Mesendoderm (in vitro differentiated cells): ENCODE measurements around the gene SCAMP2.

ENCODE experiments used
- DNase-seq: peaks from one replicate; pipeline ENCODE4 v3.0.0; 2013
- H2AK5ac ChIP-seq: 2 replicates; pipeline ENCODE4 v1.6.1; 2013; ENCODE audit warnings: low read length, inconsistent platforms
- H2BK120ac ChIP-seq: 2 replicates; pipeline ENCODE4 v1.6.1; 2013; ENCODE audit warnings: low read depth, mild to moderate bottlenecking, low read length, moderate library complexity, mixed read lengths
- H2BK15ac ChIP-seq: replicated peaks from 2 replicates; pipeline ENCODE4 v1.6.1; 2013; ENCODE audit warnings: low read depth, mild to moderate bottlenecking, moderate library complexity
- H2BK5ac ChIP-seq: 2 replicates; pipeline ENCODE4 v1.6.1; 2013; ENCODE audit warnings: low read length, inconsistent platforms
- H3K18ac ChIP-seq: 2 replicates; pipeline ENCODE4 v1.6.1; 2013; ENCODE audit warnings: mild to moderate bottlenecking, low read length, mixed read lengths
- H3K23ac ChIP-seq: one replicate; pipeline ENCODE4 v1.6.1; 2013; ENCODE audit warnings: low read length
- H3K27ac ChIP-seq: 2 replicates; pipeline ENCODE4 v1.5.1; 2013; ENCODE audit warnings: low read depth, mild to moderate bottlenecking, inconsistent platforms, low read length, moderate library complexity
- H3K27me3 ChIP-seq: 2 replicates; pipeline ENCODE4 v1.6.1; 2013; ENCODE audit warnings: low read length, control low read depth, mild to moderate bottlenecking, inconsistent platforms; ENCODE audit not compliant: insufficient read depth, poor library complexity
- H3K36me3 ChIP-seq: 2 replicates; pipeline ENCODE4 v1.6.1; 2013; ENCODE audit warnings: low read length, inconsistent platforms; ENCODE audit not compliant: control insufficient read depth, insufficient read depth
- H3K4ac ChIP-seq: one replicate; pipeline ENCODE4 v1.6.1; 2013; ENCODE audit warnings: low read depth, mild to moderate bottlenecking, low read length, moderate library complexity
- H3K4me1 ChIP-seq: 2 replicates; pipeline ENCODE4 v1.6.1; 2013; ENCODE audit warnings: low read depth, low read length, inconsistent platforms; ENCODE audit not compliant: control insufficient read depth
- H3K4me2 ChIP-seq: 2 replicates; pipeline ENCODE4 v1.6.1; 2013; ENCODE audit warnings: low read length
- H3K4me3 ChIP-seq: 2 replicates; pipeline ENCODE4 v1.5.1; 2013; ENCODE audit warnings: mild to moderate bottlenecking, low read length
- H3K56ac ChIP-seq: one replicate; pipeline ENCODE4 v1.6.1; 2013; ENCODE audit warnings: low read length
- H3K79me1 ChIP-seq: 2 replicates; pipeline ENCODE4 v1.6.1; 2013; ENCODE audit warnings: low read length, inconsistent platforms
- H3K79me2 ChIP-seq: 2 replicates; pipeline ENCODE4 v1.6.1; 2013; ENCODE audit warnings: mild to moderate bottlenecking, low read length; ENCODE audit not compliant: control insufficient read depth, insufficient read depth
- H3K9ac ChIP-seq: 2 replicates; pipeline ENCODE4 v1.6.1; 2013; ENCODE audit warnings: low read length, inconsistent platforms
- H4K5ac ChIP-seq: one replicate; pipeline ENCODE4 v1.6.1; 2013; ENCODE audit warnings: low read length
- H4K8ac ChIP-seq: one replicate; pipeline ENCODE4 v1.6.1; 2013; ENCODE audit warnings: low read depth, mild to moderate bottlenecking, control low read depth, low read length, moderate library complexity
- WGBS: extraction: QIAGEN DNeasy Blood & Tissue Kit; methylation state at CpG from one replicate; pipeline ENCODE4 v1.1.7; 2013; ENCODE audit warnings: low lambda C conversion rate, missing lambda C conversion rate; ENCODE audit not compliant: insufficient coverage; ENCODE audit errors: extremely low coverage; 5-methylcytosine and 5-hydroxymethylcytosine counted together

SCAMP2 gene

DNA sequence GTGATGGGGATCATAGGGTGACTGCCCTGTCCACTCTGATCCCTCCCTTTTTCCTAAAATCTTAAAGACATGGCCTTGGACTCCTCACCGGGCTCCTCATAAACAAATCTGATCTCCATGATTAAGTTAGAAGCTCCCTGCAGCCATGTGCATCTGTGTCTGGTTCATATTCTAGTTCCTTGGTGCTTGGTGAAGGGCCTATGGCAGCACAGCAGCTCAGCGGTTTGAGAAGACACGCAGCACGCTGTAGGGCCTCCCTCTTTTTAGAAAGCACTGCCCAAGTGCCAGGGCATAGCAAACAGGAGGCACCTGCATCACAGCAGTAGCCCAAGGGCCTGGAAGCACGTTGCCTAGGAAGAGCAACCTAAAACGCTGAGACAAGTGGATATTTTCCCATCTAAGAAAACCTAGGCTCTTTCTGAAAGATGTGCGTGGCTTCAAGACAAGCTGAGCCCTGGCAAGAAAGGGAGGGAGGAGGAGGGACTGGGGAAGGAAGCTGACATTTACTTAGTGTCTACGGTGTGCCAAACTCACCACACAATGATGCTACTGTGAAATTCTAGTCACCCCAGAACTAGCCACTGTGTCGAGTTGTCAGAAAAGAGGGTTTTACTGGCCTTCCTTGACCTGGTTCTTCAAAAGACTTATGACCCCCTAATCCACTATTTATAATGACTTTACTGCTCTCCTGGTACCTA lies 15.3 kb downstream of the SCAMP2 start:
- Histone ChIP-seq H3K18ac (no peak overlapping the region), H3K4me3 (no peak overlapping the region), H3K36me3 (no peaks in the 10 kb centered on the region), H3K79me1 (peaks cover 2% of the 10 kb centered on the region), H3K79me2 (no peaks in the 10 kb centered on the region), H3K4ac (no peak overlapping the region), H3K23ac (no peak overlapping the region), H3K4me2 (no peak overlapping the region), H4K8ac (no peak overlapping the region), H2AK5ac (no peak overlapping the region), H3K27ac (no peak overlapping the region), H2BK120ac (no peak overlapping the region), H3K56ac (no peak overlapping the region), H3K9ac (no peak overlapping the region), H4K5ac (no peak overlapping the region), H2BK15ac (no peak overlapping the region), H3K27me3 (no peaks in the 10 kb centered on the region), H3K4me1 (no peaks in the 10 kb centered on the region), H2BK5ac (no peak overlapping the region)
- no CpG with 5 or more reads among the region's 9 CpGs for WGBS
- DNase-seq = no peak

DNA sequence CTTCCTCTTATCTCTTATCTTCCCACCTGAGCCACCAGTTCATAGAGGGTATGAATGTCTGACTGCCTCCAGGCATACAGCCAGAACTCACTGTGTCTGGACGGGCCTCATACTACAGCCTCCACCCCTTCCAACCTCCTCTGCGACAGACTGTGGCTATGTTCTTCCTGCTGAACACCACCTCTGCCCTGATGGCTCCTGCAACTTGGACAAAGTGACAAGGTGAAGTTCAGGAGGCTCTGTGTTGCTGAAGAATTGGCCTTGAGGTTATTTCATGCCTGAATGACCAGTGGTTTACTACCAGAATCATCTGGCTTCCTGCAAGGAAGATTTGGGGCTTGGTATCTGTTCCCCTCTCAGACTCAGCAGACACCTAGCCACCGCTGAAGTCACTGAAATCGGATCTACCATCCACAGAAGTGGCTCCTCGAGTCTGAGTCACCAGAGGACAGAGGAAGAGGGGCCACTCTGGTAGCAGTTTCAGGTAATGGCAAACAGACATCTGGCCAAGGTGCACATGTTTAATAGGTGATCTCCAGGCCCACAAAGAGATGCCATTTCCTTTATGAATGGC lies 16.0 kb downstream of the SCAMP2 start:
- Histone ChIP-seq H4K5ac (no peak overlapping the region), H2BK5ac (no peak overlapping the region), H4K8ac (no peak overlapping the region), H3K4me3 (no peak overlapping the region), H3K27me3 (no peaks in the 10 kb centered on the region), H3K79me1 (peaks cover 2% of the 10 kb centered on the region), H3K79me2 (no peaks in the 10 kb centered on the region), H3K18ac (no peak overlapping the region), H3K23ac (no peak overlapping the region), H3K9ac (no peak overlapping the region), H3K4ac (no peak overlapping the region), H3K36me3 (no peaks in the 10 kb centered on the region), H3K56ac (no peak overlapping the region), H3K4me2 (no peak overlapping the region), H3K27ac (no peak overlapping the region), H3K4me1 (no peaks in the 10 kb centered on the region), H2BK15ac (no peak overlapping the region), H2BK120ac (no peak overlapping the region), H2AK5ac (no peak overlapping the region)
- WGBS = no CpG with 5 or more reads among the region's 5 CpGs
- DNase-seq = no peak

- no CpG with 5 or more reads among the region's 1 CpG for WGBS
These were observed 16.6 kb downstream of the SCAMP2 start for GRCh38 chr15:74856537-74856936.

DNA sequence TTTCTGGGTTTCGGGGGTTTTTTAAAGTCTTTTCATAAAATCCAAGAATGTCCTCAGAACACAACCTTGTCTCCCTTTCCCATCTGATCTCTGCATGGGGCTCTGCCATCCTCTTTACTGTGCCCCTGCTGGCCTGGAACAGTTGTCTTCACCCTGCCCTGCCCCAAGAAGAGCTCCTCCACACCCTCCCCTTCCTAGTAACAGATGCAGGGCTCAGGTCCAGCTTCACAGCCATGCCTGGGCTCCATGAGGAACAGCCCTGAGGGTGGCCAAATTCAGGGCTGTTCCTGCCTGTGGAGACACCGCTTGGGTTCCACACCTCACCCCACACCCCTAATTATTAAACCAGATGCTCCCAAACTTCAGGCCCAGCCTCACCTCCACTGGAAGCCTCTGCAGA lies 17.3 kb downstream of the SCAMP2 start:
- Histone ChIP-seq H3K4me2 (no peak overlapping the region), H3K27ac (no peak overlapping the region), H3K18ac (no peak overlapping the region), H4K8ac (no peak overlapping the region), H2BK15ac (no peak overlapping the region), H2BK120ac (no peak overlapping the region), H3K9ac (no peak overlapping the region), H3K4ac (no peak overlapping the region), H3K4me3 (no peak overlapping the region), H3K56ac (no peak overlapping the region), H2AK5ac (no peak overlapping the region), H3K79me2 (no peaks in the 10 kb centered on the region), H3K23ac (no peak overlapping the region), H4K5ac (no peak overlapping the region), H3K36me3 (peaks cover 1% of the 10 kb centered on the region), H3K4me1 (no peaks in the 10 kb centered on the region), H3K79me1 (no peaks in the 10 kb centered on the region), H2BK5ac (no peak overlapping the region), H3K27me3 (no peaks in the 10 kb centered on the region)
- WGBS = no CpG with 5 or more reads among the region's 2 CpGs
- no peak for DNase-seq

More at GRCh38 chr15:74856537-74856936, 16.6 kb downstream of the SCAMP2 start:
- Histone ChIP-seq H2AK5ac (no peak overlapping the region), H3K79me2 (no peaks in the 10 kb centered on the region), H4K8ac (no peak overlapping the region), H3K9ac (no peak overlapping the region), H3K36me3 (no peaks in the 10 kb centered on the region), H2BK120ac (no peak overlapping the region), H2BK15ac (no peak overlapping the region), H4K5ac (no peak overlapping the region), H3K4me1 (no peaks in the 10 kb centered on the region), H3K4ac (no peak overlapping the region), H2BK5ac (no peak overlapping the region), H3K4me3 (no peak overlapping the region), H3K56ac (no peak overlapping the region), H3K79me1 (peaks cover 2% of the 10 kb centered on the region), H3K27me3 (no peaks in the 10 kb centered on the region), H3K4me2 (no peak overlapping the region), H3K27ac (no peak overlapping the region), H3K23ac (no peak overlapping the region), H3K18ac (no peak overlapping the region)
- no peak for DNase-seq

DNA sequence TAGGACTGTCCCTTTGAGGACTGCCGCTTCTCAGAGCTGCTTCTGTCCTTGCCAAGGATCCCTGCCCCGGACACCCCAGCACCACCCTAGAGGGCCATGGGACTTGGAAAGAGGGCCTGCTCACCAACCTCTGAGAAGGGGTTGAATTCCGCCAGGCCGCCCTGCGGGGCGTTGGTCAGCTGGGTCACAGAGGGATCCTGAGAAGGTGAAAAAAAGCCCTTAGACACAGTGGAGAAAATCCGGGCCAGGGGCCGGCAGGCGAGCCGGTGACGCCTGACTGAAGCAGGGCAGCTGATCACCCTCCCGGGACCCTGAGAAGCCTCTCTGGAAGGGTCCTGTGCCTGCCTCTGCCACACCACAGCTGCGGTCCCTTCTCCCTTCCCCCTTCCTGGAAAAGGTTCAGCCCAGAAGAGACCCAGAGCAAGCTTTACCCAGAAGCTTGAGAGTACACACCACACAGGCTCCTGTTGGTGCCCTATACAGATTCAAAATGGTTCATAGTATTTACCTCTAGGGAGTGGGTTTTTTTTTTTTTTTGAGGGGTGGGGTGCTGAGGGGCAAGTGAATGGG lies 18.6 kb downstream of the SCAMP2 start:
- Histone ChIP-seq H2BK120ac (no peak overlapping the region), H3K18ac (no peak overlapping the region), H2AK5ac (no peak overlapping the region), H3K56ac (no peak overlapping the region), H4K8ac (no peak overlapping the region), H2BK5ac (no peak overlapping the region), H4K5ac (no peak overlapping the region), H3K27ac (no peak overlapping the region), H3K4me3 (no peak overlapping the region), H2BK15ac (no peak overlapping the region), H3K79me1 (no peaks in the 10 kb centered on the region), H3K4ac (no peak overlapping the region), H3K9ac (no peak overlapping the region), H3K4me2 (no peak overlapping the region), H3K23ac (no peak overlapping the region), H3K4me1 (no peaks in the 10 kb centered on the region), H3K36me3 (peaks cover 1% of the 10 kb centered on the region), H3K27me3 (no peaks in the 10 kb centered on the region), H3K79me2 (no peaks in the 10 kb centered on the region)
- no CpG with 5 or more reads among the region's 13 CpGs for WGBS
- DNase-seq = no peak
